Nephron (organoid): ENCODE results near the gene CD40.

Experiments
- H3K27ac Mint-ChIP-seq, 3 experiments: 2 replicates each; pipeline ENCODE4 v1.8.0; 2020; ENCODE audit warnings: mixed read lengths in 3 of 3, mild to moderate bottlenecking in 2 of 3, moderate library complexity in 1 of 3
- H3K27me3 Mint-ChIP-seq: 2 replicates; pipeline ENCODE4 v1.8.0; 2021; ENCODE audit warnings: low read depth, mild to moderate bottlenecking, moderate library complexity, mixed read lengths
- H3K36me3 Mint-ChIP-seq: 2 replicates; pipeline ENCODE4 v1.8.0; 2020; ENCODE audit warnings: low read depth, mixed read lengths
- H3K4me1 Mint-ChIP-seq: 2 replicates; pipeline ENCODE4 v1.8.0; 2020; ENCODE audit warnings: mixed read lengths
- H3K4me3 Mint-ChIP-seq, 3 experiments: 2 replicates each; pipeline ENCODE4 v1.8.0; 2020; ENCODE audit warnings: mild to moderate bottlenecking in 3 of 3, mixed read lengths in 3 of 3, moderate library complexity in 2 of 3
- H3K9me3 Mint-ChIP-seq: 2 replicates; pipeline ENCODE4 v1.8.0; 2020; ENCODE audit warnings: mixed read lengths
- CTCF ChIP-seq, 3 experiments: fragments of 200-600 bp; sonication (generic); IDR thresholded peaks; one replicate each; pipeline ENCODE4 v1.5.0; 2021; ENCODE audit warnings: antibody characterized with exemption in 3 of 3; ENCODE audit not compliant: unreplicated experiment in 3 of 3

CD40 gene

GRCh38 chr20:46139266-46139889, 21.3 kb downstream of the CD40 start:
- Mint-ChIP-seq H3K27me3 (peaks cover 74% of the 10 kb centered on the region), H3K9me3 (no peaks in the 10 kb centered on the region), H3K4me3 (peak overlapping the region in 1 of 3 experiments; percentile 4), H3K4me1 (peaks cover 48% of the 10 kb centered on the region), H3K36me3 (no peaks in the 10 kb centered on the region), H3K27ac (peak overlapping the region in 2 of 3 experiments; percentile 34 to 46)
- TF ChIP-seq CTCF (IDR thresholded peaks at IDR 0.05; ENCODE audit: unreplicated experiment in 3 of 3): no peak

DNA sequence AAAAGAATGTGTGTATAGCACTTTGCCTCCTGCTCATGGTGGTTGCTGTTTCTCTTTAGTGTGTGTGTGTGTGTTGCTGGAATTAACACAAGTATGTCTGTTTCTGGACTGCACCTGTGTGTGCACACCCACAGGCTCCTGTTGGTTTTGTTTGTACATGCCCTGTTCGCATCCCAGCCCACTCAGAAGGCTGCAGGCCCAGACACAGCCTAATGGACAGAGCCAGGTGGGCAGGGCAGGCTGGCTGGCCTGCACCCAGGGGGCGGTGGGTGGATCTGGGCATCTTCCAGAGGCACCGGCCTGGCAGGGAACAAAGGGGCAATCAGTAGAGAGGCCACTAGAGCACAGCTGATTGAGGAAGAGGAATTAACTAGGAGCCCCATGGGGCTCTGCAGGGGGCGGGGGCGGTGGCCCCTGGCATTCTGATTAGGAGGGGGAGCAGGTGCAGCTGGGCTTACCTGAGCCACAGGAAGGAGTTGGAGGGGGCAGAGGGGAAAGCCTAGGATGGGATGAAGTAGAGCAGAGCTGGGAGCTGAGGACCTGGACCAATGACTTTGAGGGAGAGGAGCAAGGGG, 21.9 kb downstream of the CD40 start:
- peaks cover 72% of the 10 kb centered on the region for H3K27me3 Mint-ChIP-seq
- no peaks in the 10 kb centered on the region for H3K36me3 Mint-ChIP-seq
- H3K27ac Mint-ChIP-seq: peak overlapping the region in 2 of 3 experiments; percentile 34 to 46
- no peak for TF ChIP-seq CTCF (IDR thresholded peaks at IDR 0.05; ENCODE audit: unreplicated experiment in 3 of 3)
- no peaks in the 10 kb centered on the region for H3K9me3 Mint-ChIP-seq
- H3K4me3 Mint-ChIP-seq: peak overlapping the region in 1 of 3 experiments; percentile 4
- H3K4me1 Mint-ChIP-seq: peaks cover 44% of the 10 kb centered on the region

GRCh38 chr20:46142124-46142523, 24.0 kb downstream of the CD40 start:
- peaks cover 63% of the 10 kb centered on the region for H3K27me3 Mint-ChIP-seq
- H3K9me3 Mint-ChIP-seq: no peaks in the 10 kb centered on the region
- no peaks in the 10 kb centered on the region for H3K36me3 Mint-ChIP-seq
- H3K4me3 Mint-ChIP-seq: peak overlapping the region in 2 of 3 experiments; percentile 1 to 48
- TF ChIP-seq CTCF (IDR thresholded peaks at IDR 0.05; ENCODE audit: unreplicated experiment in 3 of 3): no peak
- H3K27ac Mint-ChIP-seq: no peak overlapping the region
- H3K4me1 Mint-ChIP-seq: peaks cover 36% of the 10 kb centered on the region

- no peak for TF ChIP-seq CTCF (IDR thresholded peaks at IDR 0.05; ENCODE audit: unreplicated experiment in 3 of 3)
- no peak overlapping the region for H3K27ac Mint-ChIP-seq
- H3K27me3 Mint-ChIP-seq: peaks cover 70% of the 10 kb centered on the region
- H3K36me3 Mint-ChIP-seq: no peaks in the 10 kb centered on the region
- H3K4me1 Mint-ChIP-seq: peaks cover 25% of the 10 kb centered on the region
- no peaks in the 10 kb centered on the region for H3K9me3 Mint-ChIP-seq
- peak overlapping the region in 1 of 3 experiments; percentile 35 for H3K4me3 Mint-ChIP-seq
These were observed 26.4 kb downstream of the CD40 start for GRCh38 chr20:46144432-46145025.

DNA sequence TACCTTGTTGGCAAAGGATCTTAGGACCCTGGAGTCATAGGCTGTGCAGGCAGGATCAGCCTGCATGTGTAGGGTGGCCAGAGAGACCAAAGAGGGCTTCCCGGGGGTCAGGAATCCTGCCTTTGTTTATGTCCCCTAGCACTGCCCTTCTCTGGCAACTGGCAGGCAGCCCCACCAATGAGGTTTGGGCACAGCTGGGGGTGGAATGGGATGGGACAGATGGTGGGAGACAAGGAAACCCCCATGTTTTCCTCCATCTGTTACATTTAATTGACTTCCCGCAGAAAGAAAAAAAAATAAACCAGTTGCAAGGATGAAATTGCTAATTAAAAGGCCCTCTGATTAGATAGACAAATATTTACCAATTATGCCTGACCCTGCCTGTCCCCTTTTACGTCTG, 27.6 kb downstream of the CD40 start:
- Mint-ChIP-seq H3K4me3 (no peak overlapping the region), H3K36me3 (no peaks in the 10 kb centered on the region), H3K27me3 (peaks cover 63% of the 10 kb centered on the region), H3K27ac (no peak overlapping the region), H3K9me3 (no peaks in the 10 kb centered on the region), H3K4me1 (peaks cover 15% of the 10 kb centered on the region)
- no peak for TF ChIP-seq CTCF (IDR thresholded peaks at IDR 0.05; ENCODE audit: unreplicated experiment in 3 of 3)
